GM10248 (cell line): ENCODE data around the gene NAA40.

Experiments used
- CTCF ChIA-PET: fragments of 300-600 bp; sonication (Branson Sonifier 250); formaldehyde crosslinking; extraction: SDS; loops from one replicate; lab custom pipeline; 2021; ENCODE audit warnings: antibody characterized with exemption; lab: Yijun Ruan, JAX
- POLR2A ChIA-PET: fragments of 350-650 bp; sonication (Branson Sonifier 250); formaldehyde crosslinking; extraction: SDS; loops from one replicate; lab custom pipeline; 2020; ENCODE audit warnings: antibody characterized with exemption; lab: Yijun Ruan, JAX
- DNase-seq: peaks from one replicate; pipeline ENCODE4 v3.0.0; 2012; ENCODE audit errors: extremely low spot score
- TF ChIP-seq, protein P1 (sequence below): IDR thresholded peaks from 2 replicates; pipeline ENCODE4 v1.5.1; 2012; ENCODE audit warnings: mild to moderate bottlenecking, low read depth; ENCODE audit errors: extremely low read depth, missing control alignments, control extremely low read depth

The NAA40 gene

DNA sequence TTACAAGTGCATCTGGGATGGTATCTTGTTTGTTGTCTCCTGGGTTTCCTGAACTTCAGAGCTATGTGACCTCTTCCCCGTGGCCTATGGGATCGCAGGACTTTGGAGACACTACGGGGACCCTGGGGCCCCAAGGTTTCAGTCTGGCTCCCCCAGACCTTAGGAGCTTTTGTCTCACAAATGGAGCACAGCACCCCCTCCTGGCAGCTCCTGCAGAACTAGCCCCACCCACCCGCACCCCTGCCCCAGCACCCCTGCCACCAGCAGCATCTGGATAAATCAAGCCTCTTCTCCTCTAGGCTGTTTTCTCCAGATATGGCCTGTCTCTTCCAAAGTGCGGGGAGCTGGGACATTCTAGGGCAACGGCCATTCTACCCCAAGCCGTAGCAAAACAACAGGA lies 32.2 kb upstream of the NAA40 start:
- POLR2A ChIA-PET, result no interaction called here
- no peak for DNase-seq
- TF ChIP-seq, protein P1, sequence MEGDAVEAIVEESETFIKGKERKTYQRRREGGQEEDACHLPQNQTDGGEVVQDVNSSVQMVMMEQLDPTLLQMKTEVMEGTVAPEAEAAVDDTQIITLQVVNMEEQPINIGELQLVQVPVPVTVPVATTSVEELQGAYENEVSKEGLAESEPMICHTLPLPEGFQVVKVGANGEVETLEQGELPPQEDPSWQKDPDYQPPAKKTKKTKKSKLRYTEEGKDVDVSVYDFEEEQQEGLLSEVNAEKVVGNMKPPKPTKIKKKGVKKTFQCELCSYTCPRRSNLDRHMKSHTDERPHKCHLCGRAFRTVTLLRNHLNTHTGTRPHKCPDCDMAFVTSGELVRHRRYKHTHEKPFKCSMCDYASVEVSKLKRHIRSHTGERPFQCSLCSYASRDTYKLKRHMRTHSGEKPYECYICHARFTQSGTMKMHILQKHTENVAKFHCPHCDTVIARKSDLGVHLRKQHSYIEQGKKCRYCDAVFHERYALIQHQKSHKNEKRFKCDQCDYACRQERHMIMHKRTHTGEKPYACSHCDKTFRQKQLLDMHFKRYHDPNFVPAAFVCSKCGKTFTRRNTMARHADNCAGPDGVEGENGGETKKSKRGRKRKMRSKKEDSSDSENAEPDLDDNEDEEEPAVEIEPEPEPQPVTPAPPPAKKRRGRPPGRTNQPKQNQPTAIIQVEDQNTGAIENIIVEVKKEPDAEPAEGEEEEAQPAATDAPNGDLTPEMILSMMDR, result no peak
- CTCF ChIA-PET, result interaction anchor here (0.7 to 2.7 kb wide), 12 partner anchors 8 to 93 kb away, joined by 3 to 19 read pairs (median 4); partner anchors contain the start of gene RCOR2

DNA sequence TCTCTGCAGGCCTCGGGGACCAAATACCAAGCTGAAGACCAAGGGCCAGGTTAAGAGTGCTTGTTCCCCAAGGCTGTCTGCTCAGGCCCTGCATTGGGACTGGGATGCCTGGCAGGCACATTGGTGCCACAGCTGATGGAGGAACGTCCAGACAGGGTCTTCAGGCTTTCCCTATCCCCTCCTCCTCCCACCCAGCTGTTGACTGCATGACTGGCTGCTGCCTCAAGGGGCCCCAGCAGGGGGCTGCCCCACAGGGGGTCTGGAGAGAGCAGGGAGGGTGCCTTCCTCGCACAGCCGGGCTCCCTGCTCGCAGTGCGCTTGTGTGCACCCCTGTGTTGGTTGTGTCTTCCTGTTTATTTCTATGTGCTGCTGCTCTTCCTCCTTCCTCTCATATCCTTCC lies 31.7 kb upstream of the NAA40 start:
- TF ChIP-seq, protein P1, result no peak
- ChIA-PET CTCF (interaction anchor here (0.9 to 2.7 kb wide), 11 partner anchors 8 to 93 kb away, joined by 3 to 19 read pairs (median 5); partner anchors contain the start of gene RCOR2), POLR2A (no interaction called here)
- DNase-seq, result no peak

DNA sequence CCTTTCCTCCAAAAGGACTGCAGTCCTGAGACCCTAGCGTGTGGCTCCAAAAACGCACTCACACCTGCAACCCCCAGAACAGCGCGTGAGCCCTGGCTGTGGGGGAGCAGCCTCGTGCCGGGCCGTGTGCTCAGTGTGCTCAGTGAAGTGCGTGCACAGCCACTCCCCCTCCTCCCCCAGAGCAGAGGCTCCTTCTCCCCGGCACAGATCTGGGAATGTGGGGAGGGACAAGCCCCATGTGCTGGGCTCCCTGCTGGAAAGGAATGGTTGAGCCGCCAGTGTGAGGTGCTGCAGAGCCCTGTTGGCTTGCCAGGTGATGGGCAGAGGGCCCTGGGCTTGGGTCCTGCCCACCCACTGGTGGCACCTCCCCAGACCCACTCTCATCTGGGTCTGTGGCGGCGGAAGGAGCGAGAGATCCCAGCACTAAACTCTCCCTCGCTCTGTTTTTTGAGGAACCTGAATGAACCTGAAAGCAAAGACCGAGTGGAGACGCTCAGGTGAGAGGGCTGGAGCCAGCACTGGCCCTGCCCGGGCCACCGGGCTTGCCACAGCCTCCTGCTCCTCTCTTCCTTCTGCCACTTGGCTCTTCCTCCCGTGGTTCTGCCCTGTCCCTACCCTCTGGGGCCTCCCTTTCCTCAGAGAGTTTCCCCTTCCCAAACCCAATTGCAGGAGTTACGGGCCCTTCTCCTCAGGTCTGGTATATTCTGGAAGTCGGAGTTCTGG lies 30.8 kb upstream of the NAA40 start:
- no peak for DNase-seq
- ChIA-PET CTCF (interaction anchor here (1.4 to 2.7 kb wide), 4 partner anchors 12 to 71 kb away, joined by 4 to 19 read pairs (median 7); no protein-coding TSS in a partner anchor), POLR2A (no interaction called here)
- TF ChIP-seq, protein P1, result no peak

DNA sequence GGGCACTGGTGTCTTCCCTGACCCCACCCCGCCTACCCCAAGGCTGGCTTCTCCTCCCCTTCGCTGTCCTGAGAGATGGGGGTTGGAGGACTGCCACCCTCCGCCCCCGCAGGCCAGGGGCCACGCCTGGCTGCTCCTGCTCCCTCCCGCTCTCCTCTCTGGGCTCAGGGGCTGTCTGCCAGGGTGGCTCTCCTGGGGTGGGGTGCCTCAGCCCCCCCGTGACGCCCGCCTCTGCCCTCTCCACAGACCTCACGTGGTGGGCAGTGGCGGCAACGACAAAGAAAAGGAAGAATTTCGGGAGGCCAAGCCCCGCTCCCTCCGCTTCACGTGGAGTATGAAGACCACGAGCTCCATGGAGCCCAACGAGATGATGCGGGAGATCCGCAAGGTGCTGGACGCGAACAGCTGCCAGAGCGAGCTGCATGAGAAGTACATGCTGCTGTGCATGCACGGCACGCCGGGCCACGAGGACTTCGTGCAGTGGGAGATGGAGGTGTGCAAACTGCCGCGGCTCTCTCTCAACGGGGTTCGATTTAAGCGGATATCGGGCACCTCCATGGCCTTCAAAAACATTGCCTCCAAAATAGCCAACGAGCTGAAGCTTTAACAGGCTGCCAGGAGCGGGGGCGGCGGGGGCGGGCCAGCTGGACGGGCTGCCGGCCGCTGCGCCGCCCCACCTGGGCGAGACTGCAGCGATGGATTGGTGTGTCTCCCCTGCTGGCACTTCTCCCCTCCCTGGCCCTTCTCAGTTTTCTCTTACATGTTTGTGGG lies 30.0 kb upstream of the NAA40 start:
- CTCF ChIA-PET, result interaction anchor here (0.6 kb wide), 1 partner anchor 72 kb away, joined by 3 read pairs; no protein-coding TSS in a partner anchor

DNA sequence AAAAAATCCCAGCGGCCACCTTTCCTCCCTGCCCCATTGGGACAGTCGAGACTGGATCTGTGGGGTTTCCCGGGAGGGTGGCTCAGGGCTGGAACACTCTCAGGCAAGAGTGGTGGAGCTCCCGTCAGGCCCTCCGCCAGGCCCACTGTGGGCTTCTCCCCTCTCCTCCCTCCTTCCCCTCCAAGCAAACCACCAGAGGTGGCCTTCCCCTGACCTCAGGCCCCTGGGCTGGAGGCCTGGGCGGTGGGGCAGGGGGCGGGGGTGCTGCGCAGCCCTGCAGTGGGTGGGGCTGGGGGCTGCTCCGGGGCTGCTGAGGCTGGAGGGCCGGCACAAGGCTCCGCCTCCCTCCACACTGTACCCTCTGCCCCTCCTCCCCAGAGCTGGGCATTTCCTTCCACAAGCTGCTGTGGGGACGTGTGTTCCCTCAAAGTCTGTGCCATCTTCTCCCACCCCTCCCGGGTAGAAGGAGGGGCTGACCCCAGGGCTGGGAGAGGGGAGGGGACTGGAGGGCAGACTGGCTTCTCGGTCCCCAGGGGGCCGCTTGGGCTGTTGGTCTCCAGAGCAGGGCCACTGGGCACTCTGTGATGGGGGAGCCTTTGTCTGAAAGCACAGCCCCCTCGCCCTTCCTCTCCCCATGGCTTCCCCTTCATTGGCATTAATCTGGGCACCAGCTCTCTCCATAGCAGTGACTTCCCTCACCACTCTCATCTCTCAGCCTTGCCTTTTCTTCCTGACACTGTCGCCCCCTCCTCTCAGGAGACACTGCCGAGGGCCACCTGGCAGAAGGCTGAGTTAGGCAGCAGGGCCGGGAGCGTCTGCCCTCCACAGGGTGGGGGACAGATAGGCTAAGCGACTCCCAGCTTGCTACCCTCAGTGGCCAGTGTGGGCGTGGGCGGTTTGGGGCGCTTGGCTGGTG lies 29.0 kb upstream of the NAA40 start:
- CTCF ChIA-PET, result interaction anchor here (2.1 kb wide), 1 partner anchor 72 kb away, joined by 10 read pairs; the partner anchor contains the start of gene MARK2
- POLR2A ChIA-PET, result no interaction called here
- DNase-seq, result no peak
- TF ChIP-seq, protein P1, result no peak

More for the DNA sequence above, 30.0 kb upstream of the NAA40 start:
- TF ChIP-seq, protein P1, result no peak
- DNase-seq, result no peak
- POLR2A ChIA-PET, result no interaction called here
